Dermis blood vessel endothelial cell (primary cell): Measurements from ENCODE around the gene PHLDB3. TPM values are rescaled to one million over a fixed set of nuclear protein-coding genes. Genes with fewer than 3 reads are reported as not detected.
"Not testable (repeated sequence)": the region's sequence is repeated elsewhere in the genome, so short reads cannot be mapped to it uniquely, and the experiment has no call there.

Experiments used
- DNase-seq: peaks from one replicate; pipeline ENCODE4 v3.0.0; 2010
- total RNA-seq: library from RNA; depleted of rRNA; stranded (reverse); fragments of >200 nt; gene quantifications from 2 replicates; pipeline ENCODE4 v1.2.3, GENCODE V29; 2014

PHLDB3 gene
- total RNA-seq, 1 donor from 2014 or later, result 34.2 TPM

GRCh38 chr19:43526884-43527859, 22.6 kb upstream of the PHLDB3 start, which contains the start of gene ETHE1:
Gene ETHE1, minus strand, starts transcription at chr19:43527201. Its CDS starts 24 bp downstream, at chr19:43527177.
- peak; percentile 70 for DNase-seq

DNA sequence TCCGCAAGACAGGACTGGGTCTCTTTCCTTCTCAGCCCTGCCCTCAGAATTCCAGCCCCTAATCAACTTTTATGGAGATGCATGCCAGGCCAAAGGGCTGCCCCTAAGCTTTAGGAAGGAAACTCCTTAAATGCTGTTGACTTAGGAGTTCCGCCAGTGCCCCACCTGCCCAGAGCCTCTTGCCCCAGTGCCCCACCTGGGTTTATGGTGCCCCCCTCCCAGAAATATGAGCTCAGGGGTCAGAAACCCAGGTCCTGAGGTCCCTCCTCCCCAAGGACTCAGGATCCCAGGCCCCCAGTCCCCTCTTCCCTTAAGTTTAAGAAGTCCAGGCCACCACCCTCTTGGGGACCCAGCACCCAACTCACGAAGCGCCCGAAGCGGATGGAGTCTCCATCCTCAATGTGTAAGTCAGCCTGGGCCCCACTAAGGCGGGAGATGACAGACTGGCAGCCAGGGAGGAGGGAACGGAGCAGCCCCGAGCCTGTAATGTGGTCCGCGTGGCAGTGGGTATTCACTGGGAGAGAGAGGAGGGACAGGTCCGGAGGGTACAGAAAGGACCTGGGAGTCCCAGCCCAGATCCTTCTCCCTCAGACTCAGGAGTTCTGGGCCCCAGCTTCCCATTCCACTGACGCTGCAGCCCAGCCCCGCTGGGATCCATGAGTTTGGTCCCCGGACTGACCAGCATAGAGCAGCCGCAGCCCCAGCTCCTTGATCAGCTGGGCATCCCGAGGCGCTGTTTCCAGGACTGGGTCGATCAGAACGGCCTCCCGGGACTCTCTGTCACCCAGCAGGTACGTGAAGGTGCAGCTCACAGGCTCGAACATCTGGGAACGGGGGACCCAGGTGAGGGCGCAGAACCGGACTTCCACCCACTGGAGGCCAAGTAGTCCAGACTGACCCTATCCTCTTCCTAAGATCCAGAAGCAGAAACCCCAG, 21.6 kb upstream of the PHLDB3 start:
- peak; percentile 34 for DNase-seq

GRCh38 chr19:43524922-43525835, 20.6 kb upstream of the PHLDB3 start:
- peak; percentile 58 for DNase-seq

- not testable (repeated sequence) for DNase-seq
Observed at GRCh38 chr19:43523696-43524095, 19.1 kb upstream of the PHLDB3 start.

- no peak for DNase-seq
Observed at GRCh38 chr19:43522929-43523328, 18.4 kb upstream of the PHLDB3 start.

GRCh38 chr19:43519436-43520088, 15.0 kb upstream of the PHLDB3 start:
- DNase-seq, result peak; percentile 92

- DNase-seq, result no peak
Observed at GRCh38 chr19:43518051-43518450, 13.5 kb upstream of the PHLDB3 start.

GRCh38 chr19:43512399-43512798, 7.9 kb upstream of the PHLDB3 start:
- not testable (repeated sequence) for DNase-seq

DNA sequence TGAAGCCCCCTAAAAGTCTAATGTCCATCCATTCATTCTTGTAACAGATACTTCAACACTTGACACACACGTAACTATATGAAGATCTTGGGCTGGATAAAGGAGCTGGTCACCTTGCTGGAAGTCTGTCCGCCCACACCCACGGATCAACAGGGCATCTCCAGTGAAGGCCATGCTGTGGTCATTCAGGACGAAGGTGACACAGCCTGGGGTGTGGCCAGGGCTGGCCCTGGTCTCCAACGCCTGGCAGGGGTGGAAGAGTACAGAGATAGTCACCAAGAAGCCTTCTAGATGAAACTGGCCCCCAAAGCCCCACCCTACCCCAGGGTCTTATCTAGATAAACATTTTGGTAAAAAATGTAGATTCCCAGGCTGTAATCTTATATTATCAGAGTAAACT, 6.8 kb upstream of the PHLDB3 start:
- no peak for DNase-seq

GRCh38 chr19:43510713-43511112, 6.2 kb upstream of the PHLDB3 start:
- no peak for DNase-seq

- DNase-seq, result no peak
Observed at GRCh38 chr19:43507880-43508279, 3.3 kb upstream of the PHLDB3 start.

- no peak for DNase-seq
Observed at GRCh38 chr19:43506629-43507028, 2.1 kb upstream of the PHLDB3 start.

DNA sequence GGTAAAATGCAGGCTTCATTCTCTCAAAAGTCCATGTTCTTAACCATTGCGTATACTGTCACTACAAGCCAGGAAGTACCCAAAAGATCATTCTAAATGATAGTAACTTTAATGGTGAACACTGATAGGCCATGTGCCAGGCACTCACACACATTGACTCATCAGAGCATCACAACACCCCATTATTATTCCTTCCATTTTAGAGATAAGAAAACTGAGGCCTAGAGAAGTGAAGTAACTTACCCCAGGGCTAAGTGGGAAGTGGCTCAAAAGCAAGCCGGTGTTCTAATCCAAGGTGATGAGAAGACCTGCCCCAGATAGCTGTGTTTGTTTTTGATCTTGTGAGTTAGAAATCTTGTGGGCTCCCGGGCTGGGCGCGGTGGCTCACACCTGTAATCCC, 1.4 kb upstream of the PHLDB3 start:
- DNase-seq, result no peak

GRCh38 chr19:43505186-43505456, 575 bp upstream of the PHLDB3 start:
- no peak for DNase-seq

GRCh38 chr19:43503501-43504425, 783 bp downstream of the PHLDB3 start:
- DNase-seq, result peak; percentile 94

DNA sequence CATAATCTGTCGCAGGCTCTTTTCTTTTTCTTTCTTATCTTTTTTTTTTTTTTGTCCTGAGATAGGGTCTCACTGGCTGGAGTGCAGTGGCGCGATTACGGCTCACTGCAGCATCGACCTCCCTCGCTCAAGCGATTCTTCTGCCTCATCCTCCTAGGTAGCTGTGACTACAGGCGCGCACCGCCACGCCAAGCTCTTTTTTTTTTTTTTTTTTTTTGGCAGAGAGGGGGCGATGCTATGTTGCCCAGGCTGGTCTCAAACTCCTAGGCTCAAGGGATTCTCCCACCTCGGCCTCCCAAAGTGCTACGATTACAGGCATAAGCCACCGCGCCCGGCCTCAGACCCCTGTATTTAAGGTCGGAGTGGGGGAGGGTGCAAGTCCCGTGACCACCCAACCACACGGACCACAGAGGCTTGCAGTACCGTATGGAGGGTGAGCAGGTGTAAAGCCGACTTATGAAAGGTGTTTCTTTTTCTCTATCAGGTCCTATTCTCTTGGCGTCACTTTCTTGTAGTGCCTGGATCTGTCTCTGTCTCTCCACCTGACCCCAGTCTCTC, 2.0 kb downstream of the PHLDB3 start:
- DNase-seq, result no peak

- DNase-seq, result no peak
Observed at GRCh38 chr19:43501661-43502418, 2.7 kb downstream of the PHLDB3 start.

DNA sequence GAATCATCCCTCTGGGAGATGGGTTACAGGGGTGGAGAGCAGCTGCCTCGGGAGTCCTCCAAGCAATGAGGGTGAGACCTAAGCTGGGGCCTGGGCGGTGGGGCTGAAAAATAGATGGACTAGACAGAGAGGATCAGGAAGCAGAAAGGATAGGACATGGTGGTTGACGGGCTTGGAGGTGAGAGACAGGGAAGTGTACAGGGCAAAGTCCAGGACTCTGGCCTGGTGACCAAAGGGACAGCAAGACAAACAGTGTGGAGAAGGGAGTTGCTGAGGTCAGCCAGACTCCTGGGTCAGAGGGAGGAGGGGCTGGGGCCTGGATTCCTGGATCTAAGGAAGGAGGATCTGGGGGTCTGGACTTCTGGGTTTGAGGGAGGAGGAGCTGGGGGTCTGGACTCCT, 5.5 kb downstream of the PHLDB3 start:
- DNase-seq, result no peak

GRCh38 chr19:43498233-43498842, 6.2 kb downstream of the PHLDB3 start:
- no peak for DNase-seq
